Dermis blood vessel endothelial cell (primary cell): Measurements from ENCODE around the gene ZNF541. TPM values are rescaled to one million over a fixed set of nuclear protein-coding genes. Genes with fewer than 3 reads are reported as not detected.

Experiments used
- DNase-seq: peaks from one replicate; pipeline ENCODE4 v3.0.0; 2010
- total RNA-seq: library from RNA; depleted of rRNA; stranded (reverse); fragments of >200 nt; gene quantifications from 2 replicates; pipeline ENCODE4 v1.2.3, GENCODE V29; 2014

Gene ZNF541
- total RNA-seq, 1 donor from 2014 or later, result 1.2 TPM

DNA sequence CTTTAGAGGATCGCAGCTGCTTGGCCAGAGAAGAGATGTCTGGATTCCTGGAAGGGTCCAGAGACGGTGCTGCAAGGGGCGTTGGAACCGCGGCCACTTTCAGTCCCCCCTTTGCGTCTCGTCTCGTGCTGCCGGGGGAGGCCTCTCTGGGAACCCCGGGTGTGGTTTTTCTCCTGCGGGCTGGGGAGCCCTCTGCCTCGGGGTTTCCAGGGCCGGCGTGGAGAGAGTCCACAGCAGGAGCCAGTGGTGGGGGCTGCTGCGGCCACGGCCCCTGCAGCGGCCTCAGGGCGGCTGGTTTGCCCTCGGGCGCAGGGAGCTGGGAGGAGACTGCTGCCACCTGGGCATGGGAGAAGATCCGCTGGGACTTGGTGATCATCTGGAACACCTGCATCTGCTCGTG lies 28.5 kb downstream of the ZNF541 start:
- no peak for DNase-seq

DNA sequence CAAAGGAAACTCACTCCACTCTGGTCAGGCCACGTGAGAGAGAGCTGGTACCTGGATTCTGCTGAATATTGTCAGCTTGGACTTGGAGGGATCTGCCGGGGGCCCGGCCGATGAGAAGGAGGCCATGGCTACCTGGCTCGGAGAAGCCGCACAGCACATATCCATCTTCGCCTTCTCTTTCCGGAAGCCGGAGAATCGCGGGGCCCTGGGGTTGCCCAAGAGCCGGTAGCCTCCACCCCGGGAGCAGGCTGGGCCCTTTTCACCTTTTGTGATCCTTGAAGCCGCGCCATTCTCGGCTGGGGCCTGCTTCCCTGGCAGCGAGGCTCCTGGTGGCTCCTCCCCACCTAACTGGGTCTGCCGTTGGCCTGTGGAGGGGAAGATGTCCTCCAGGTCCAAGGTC lies 28.9 kb downstream of the ZNF541 start:
- no peak for DNase-seq

DNA sequence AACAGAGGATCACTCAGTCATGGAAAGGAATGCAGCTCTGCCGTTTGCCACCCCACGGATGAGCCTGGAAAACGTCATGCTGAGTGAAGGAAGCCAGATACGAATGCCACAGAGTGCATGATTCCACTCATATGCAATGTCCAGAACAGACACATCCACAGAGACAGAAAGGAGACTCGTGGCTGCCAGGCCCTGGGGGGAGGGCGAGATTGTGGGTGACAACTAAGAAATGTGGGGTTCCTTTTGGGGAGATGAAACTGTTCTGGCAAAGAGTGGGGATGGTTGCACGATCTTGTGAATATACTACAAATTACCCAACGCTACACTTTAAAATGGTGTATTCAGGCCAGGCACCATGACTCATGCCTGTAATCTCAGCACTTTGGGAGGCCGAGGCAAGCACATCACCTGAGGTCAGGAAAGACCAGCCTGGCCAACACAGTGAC lies 30.9 kb downstream of the ZNF541 start:
- DNase-seq, result no peak

DNA sequence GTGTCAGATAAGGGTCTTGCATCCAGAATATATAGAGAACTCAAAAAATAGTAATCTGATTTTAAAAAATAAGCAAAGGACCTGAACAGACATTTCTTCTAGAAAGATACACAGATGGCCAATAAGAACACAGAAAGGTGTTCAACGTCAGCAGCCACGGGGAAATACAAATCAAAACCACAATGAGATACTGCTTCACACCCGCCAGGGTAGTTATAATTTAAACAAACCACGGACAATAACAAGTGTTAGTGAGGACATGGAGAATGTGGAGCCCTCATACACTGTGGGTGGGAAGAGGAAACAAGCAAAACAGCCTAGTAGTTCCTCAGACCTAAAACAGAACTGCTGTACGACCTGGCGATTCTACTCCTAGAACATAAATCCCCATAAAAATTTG lies 31.4 kb downstream of the ZNF541 start:
- DNase-seq, result no peak

DNA sequence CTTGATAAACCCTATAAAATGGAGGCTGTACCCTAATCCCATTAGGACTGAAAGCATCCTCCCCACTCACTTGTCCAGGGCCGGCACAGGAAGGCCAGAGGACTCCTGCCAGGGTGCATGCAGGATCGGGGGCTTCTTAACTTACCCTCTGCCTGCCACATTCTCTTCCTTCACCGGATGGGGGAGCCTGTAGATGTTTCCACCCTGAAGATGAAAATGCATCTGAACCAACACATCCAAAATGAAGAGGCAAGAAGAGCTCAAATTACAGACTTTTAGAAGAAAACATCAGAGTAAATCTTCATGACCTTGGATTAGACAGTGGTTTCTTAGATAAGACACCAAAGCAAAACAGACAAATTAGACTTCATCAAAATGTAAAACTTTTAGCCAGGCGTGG lies 32.2 kb downstream of the ZNF541 start:
- no peak for DNase-seq

DNA sequence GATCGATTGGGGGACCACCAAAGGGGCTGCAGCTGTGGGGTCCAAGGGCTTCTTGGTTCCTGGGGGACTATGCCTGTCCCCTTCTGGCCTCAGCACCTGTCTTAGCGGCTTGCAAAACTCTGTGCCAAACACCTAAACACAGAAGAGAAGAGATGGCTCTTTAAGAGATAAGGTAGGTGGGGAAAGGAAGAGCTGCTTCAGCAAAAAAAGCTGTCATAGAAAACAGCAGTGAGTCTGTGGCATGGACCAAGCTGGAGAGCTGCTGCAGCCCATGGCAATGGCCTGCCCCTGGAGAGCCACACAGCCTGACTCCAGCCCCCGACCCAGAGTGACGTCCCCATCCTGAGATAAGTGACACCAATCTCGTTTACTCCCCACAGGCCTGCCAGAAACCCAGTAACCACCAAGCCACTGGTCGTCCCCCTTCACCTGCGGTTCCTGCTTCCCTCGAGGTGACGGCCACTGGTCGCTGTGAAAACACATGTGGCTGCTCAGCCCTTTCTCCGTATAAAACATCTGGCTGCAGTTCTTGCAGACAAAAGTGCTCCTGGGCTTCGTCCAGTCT lies 33.1 kb downstream of the ZNF541 start:
- no peak for DNase-seq

DNA sequence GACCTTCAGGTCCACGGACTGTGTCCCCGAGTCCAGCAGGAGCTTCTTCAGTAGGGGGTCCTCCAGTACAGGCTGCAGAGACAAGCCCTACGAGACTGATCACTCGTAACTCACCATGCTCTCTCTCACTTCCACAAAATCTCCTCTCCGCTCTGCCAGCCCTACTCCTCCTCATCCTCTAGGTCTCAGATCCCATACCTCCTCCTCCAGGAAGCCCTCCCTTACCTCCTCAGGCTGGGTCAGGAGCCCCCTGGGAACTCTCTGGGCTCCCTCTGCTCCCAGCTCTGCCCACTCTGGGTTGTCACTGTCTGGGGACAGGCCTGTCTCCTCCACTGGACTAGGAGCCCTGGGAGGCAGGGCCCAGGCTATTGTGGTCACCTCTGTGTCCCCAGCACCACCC lies 34.1 kb downstream of the ZNF541 start:
- no peak for DNase-seq

DNA sequence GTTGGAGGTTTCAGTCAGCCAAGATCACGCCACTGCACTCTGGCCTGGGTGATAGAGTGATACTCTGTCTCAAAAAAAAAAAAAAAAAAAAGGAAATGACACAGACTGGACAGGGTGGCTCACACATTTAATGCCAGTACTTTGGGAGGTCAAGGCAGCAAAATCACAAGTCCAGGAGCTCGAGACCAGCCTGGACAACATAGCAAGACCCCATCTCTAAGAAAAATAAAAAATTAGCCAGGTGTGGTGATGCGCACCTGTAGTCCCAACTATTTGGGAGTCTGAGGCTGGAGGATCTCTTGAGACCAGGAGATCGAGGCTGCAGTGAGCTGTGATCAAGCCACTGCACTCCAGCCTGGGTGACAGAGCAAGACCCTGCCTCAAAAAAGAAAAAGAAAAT lies 35.5 kb downstream of the ZNF541 start:
- no peak for DNase-seq

DNA sequence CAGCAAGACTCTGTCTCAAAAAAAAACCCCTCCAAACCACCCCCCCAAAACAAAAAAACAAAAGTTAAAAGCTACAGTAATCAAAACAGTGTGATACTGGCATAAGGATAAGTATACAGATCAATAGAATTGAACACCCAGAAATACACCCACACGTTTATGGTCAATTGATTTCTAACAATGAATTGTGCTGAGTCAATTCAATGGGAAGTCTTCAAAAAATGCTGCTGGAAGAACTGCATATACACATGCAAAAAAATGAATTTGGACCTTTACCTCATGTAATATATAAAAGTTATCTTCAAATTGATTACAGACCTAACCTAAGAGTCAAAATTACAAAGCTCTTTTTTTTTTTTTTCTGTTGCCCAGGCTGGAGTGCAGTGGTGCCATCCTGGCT lies 38.3 kb downstream of the ZNF541 start:
- DNase-seq, result no peak

DNA sequence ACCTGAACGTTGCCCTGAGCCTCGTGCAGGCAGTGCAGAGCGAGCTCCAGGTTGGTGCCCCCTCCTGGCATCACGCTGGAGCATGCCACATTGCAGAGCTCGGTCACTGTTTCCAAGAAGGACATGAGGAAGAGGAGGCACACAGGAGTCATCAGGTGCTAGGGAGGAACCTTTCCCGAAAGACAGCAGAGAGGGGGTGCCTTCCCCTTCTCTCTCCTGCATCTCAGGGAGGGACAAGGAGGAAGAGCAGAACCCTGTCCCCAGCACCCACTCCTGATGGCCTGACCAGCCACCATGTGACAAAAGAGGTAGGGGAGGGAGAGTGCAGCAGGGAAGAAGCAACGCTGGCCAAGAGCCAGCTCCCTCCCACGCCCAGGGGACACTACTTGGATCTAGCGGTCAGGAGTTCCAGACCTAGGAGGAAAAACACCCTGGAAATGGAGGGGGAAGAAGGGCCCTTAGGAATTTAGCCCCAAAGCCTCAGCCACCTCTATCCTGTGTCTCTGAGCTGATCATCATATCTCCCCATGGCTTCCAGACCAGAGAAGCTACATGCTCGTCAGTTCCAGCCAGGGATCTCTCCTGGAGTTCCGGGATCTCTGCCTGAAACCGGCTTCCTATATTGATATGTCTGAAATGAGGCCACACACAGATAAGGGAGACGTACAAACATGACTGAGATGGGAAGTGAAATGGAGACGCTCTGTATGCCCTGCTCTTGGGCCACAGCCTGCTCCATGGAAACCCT lies 41.1 kb downstream of the ZNF541 start:
- no peak for DNase-seq

DNA sequence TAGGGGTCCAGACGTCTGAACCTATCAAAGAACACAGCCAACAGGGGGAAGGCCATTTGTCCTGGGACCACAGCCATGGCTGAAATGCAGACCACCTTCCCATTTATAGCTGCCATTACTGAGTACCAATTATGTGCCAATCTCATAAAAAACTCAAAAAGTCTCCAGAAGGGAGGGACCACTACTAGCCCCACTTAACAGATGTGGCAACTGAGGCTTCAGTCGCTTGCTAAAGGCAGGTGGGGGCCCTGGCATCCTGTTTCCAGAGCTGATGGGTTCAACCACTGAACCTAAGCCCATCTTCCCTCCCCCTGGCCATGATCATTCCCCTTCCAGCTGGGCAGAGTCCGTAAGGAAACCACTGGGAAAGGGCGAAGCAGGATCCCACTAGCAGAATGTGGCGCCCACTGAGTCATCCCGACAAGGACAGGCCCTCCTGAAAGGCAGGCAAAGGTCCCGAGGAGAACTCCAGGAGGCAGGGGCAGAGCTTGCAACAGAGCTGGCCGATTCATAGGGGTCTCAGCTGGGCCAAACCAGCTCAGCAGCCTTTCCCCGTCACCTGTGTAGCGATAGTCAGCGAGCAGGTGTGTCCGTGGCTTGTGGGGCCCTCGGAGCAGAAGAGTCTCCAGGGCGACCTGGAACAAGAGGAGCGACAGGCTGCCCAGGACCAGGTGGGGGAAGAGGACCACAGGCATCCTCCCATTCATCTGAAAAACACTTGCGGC lies 43.8 kb downstream of the ZNF541 start:
- no peak for DNase-seq

DNA sequence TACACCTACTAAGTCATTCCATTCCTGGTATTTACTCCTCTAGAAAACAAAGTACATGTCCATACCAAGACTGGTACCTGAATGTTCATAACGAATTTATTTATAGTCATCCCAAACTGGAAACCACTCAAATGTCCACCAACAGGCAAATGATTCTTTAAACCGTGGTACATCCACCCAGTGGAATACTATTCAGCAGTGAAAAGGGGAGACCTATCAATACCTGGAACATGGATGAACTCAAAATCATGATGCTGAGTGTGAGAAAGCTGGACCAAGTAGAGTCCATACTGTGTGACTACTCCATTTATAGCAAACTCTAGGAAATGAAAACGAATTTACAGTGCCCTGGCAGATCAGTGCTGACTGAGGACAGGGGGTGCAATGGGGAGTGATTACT lies 46.1 kb downstream of the ZNF541 start:
- no peak for DNase-seq

DNA sequence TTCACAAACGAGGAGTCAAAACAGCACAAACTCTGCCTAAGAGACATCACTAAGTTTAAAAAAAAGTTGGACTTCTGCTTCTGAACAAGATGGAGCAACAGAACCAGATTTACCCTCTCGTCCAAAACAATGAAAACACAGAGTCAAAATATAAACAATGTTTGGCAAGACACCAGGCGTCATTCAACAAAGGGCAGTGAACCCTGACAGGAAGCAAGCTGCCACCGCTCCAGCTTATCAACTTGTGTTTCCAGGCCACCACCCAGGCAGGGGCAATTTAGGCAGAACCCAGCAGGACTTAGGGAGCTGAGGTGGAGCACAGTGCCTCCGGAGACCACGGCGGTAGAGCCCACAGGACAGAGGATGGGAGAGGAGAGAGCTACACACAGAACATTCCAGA lies 49.5 kb downstream of the ZNF541 start:
- DNase-seq, result peak; percentile 70

Other genes with a start within 250 kb of the ZNF541 start
- under 0.01 and 0.05 TPM in 2 replicates for gene C5AR2, start 241.0 kb downstream of the ZNF541 start, total RNA-seq
- 10.9 and 12.2 TPM in 2 replicates for gene DHX34, start 223.8 kb downstream of the ZNF541 start, total RNA-seq
- 0.37 TPM in 1 of 2 replicates, not detected in the other for gene MEIS3, start 153.6 kb downstream of the ZNF541 start, total RNA-seq
- 0.17 TPM in 1 of 2 replicates, not detected in the other for gene SLC8A2, start 101.3 kb downstream of the ZNF541 start, total RNA-seq
- 4.3 and 6.7 TPM in 2 replicates for gene KPTN, start 88.9 kb downstream of the ZNF541 start, total RNA-seq
- 80.3 and 99.1 TPM in 2 replicates for gene NAPA, start 58.1 kb downstream of the ZNF541 start, total RNA-seq
- gene BICRA, start 36.0 kb upstream of the ZNF541 start, total RNA-seq, result 12.2 and 12.9 TPM in 2 replicates
- gene EHD2, start 140.3 kb upstream of the ZNF541 start, total RNA-seq, result 148 and 336 TPM in 2 replicates
- 68.3 and 105 TPM in 2 replicates for gene NOP53, start 172.4 kb upstream of the ZNF541 start, total RNA-seq
- gene SELENOW, start 205.6 kb upstream of the ZNF541 start, total RNA-seq, result 210 and 226 TPM in 2 replicates
- gene TPRX1, start 231.4 kb upstream of the ZNF541 start, total RNA-seq, result not detected in 2 replicates
- not detected in 2 replicates for gene CRX, start 248.8 kb upstream of the ZNF541 start, total RNA-seq